ENCODE data around the gene ETV6.

ETV6 gene

GRCh38 chr12:11715621-11716020 is 66.1 kb downstream of the ETV6 start:
- Histone ChIP-seq H3K4me3 (ENCODE audit: extremely low read depth, insufficient read depth, low read length, poor library complexity, severe bottlenecking) (no peak overlapping the region), H3K27ac (ENCODE audit: low read depth, low read length, severe bottlenecking) (no peak overlapping the region), H3K9me3 (ENCODE audit: control insufficient read depth, low read length) (no peaks in the 10 kb centered on the region), H3K4me1 (ENCODE audit: control insufficient read depth, insufficient read depth, low read length, poor library complexity, severe bottlenecking) (peaks cover 43% of the 10 kb centered on the region), H3K36me3 (ENCODE audit: control insufficient read depth, insufficient read depth, low read length) (peaks cover 23% of the 10 kb centered on the region)
- 96 to 100% methylated on average over 1 to 4 of the region's 4 CpGs for WGBS, 2 experiments (ENCODE audit: insufficient coverage in 2 of 2)

GRCh38 chr12:11716794-11717518 is 67.5 kb downstream of the ETV6 start:
- H3K4me1 ChIP-seq (ENCODE audit: control insufficient read depth, insufficient read depth, low read length, poor library complexity, severe bottlenecking), result peaks cover 42% of the 10 kb centered on the region
- 94% methylated on average over 7 to 8 of the region's 8 CpGs for WGBS, 2 experiments (ENCODE audit: insufficient coverage in 2 of 2)
- H3K9me3 ChIP-seq (ENCODE audit: control insufficient read depth, low read length), result no peaks in the 10 kb centered on the region
- H3K4me3 ChIP-seq (ENCODE audit: extremely low read depth, insufficient read depth, low read length, poor library complexity, severe bottlenecking), result no peak overlapping the region
- H3K36me3 ChIP-seq (ENCODE audit: control insufficient read depth, insufficient read depth, low read length), result peaks cover 29% of the 10 kb centered on the region
- peak overlapping the region; percentile 92 for H3K27ac ChIP-seq (ENCODE audit: low read depth, low read length, severe bottlenecking)

GRCh38 chr12:11717519-11717961 is 68.1 kb downstream of the ETV6 start:
- WGBS, 2 experiments (ENCODE audit: insufficient coverage in 2 of 2), result 90 to 94% methylated on average over 3 to 5 of the region's 8 CpGs
- peak overlapping the region; percentile 92 for H3K27ac ChIP-seq (ENCODE audit: low read depth, low read length, severe bottlenecking)
- H3K36me3 ChIP-seq (ENCODE audit: control insufficient read depth, insufficient read depth, low read length), result peaks cover 26% of the 10 kb centered on the region
- no peak overlapping the region for H3K4me3 ChIP-seq (ENCODE audit: extremely low read depth, insufficient read depth, low read length, poor library complexity, severe bottlenecking)
- H3K4me1 ChIP-seq (ENCODE audit: control insufficient read depth, insufficient read depth, low read length, poor library complexity, severe bottlenecking), result peaks cover 42% of the 10 kb centered on the region
- H3K9me3 ChIP-seq (ENCODE audit: control insufficient read depth, low read length), result no peaks in the 10 kb centered on the region

DNA sequence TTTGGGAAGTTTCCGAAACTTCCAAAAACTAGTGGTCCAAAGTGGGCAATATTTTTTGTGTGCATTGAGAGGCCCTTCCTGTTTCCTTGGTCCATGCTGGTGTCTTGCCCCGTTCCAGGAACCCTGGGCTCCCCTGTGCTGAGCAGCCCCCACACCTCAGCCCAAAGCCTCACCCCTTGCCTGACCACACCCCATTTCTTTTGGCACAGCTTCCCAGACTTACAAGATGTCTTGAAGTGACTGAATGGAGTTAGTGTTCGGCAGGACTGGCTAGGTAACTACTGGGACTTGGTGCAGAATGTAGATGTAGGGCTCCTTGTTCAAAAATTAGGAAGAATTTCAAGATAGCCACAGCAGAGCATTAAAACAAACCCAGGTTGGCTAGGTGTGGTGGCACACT is 68.6 kb downstream of the ETV6 start:
- peaks cover 24% of the 10 kb centered on the region for H3K36me3 ChIP-seq (ENCODE audit: control insufficient read depth, insufficient read depth, low read length)
- H3K27ac ChIP-seq (ENCODE audit: low read depth, low read length, severe bottlenecking), result peak overlapping the region; percentile 92
- WGBS, 2 experiments (ENCODE audit: insufficient coverage in 2 of 2), result 100% methylated on average over 1 to 2 of the region's 3 CpGs
- H3K9me3 ChIP-seq (ENCODE audit: control insufficient read depth, low read length), result no peaks in the 10 kb centered on the region
- peaks cover 42% of the 10 kb centered on the region for H3K4me1 ChIP-seq (ENCODE audit: control insufficient read depth, insufficient read depth, low read length, poor library complexity, severe bottlenecking)
- H3K4me3 ChIP-seq (ENCODE audit: extremely low read depth, insufficient read depth, low read length, poor library complexity, severe bottlenecking), result no peak overlapping the region

DNA sequence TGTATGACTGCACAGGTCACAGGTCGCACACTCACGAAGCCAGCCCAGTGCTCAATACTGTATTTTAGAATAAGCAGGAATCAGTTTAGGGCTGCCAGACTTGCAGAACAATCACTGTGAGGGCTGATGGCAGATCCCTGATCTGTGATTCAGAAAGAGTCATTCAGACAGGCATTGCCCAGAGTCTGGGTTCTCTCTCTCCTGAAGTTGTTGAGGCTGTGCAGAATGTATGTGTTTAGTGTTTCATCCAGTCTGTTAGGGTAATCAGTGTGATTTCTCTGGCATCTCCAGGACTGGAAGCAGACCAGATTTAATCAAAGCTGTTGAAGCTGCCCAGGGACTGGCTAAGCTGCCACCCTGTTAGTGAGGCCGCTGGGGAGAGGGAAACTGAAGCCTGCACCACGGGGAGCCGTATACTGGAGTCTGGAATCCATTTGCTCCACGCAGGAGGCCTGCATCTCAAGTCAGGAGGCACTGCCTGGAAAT is 69.3 kb downstream of the ETV6 start:
- 46 to 60% methylated on average over 5 to 6 of the region's 6 CpGs for WGBS, 2 experiments (ENCODE audit: insufficient coverage in 2 of 2)
- H3K4me3 ChIP-seq (ENCODE audit: extremely low read depth, insufficient read depth, low read length, poor library complexity, severe bottlenecking), result no peak overlapping the region
- H3K36me3 ChIP-seq (ENCODE audit: control insufficient read depth, insufficient read depth, low read length), result peaks cover 25% of the 10 kb centered on the region
- H3K27ac ChIP-seq (ENCODE audit: low read depth, low read length, severe bottlenecking), result peak overlapping the region; percentile 92
- H3K4me1 ChIP-seq (ENCODE audit: control insufficient read depth, insufficient read depth, low read length, poor library complexity, severe bottlenecking), result peaks cover 42% of the 10 kb centered on the region
- H3K9me3 ChIP-seq (ENCODE audit: control insufficient read depth, low read length), result no peaks in the 10 kb centered on the region

DNA sequence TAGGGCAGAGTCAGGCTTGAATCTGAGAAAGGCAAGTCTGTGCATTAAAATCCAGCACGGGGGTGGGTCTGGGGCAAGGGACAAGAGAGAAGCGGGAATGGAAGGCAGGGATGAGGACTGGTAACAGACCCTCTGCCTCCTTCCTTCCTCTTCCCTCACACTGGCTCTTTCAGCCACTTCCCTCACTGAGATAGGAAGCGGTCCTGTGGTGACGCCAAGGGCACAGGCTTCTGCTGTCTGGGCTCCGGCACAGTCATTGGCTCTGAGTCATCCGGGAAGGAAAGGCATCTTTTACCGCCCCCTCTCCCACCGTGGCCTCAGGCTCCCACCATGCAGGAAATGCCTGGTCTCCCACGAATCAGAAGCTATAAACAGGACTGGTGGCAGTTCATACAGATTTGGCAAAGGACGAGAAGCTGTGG is 70.2 kb downstream of the ETV6 start:
- H3K36me3 ChIP-seq (ENCODE audit: control insufficient read depth, insufficient read depth, low read length), result peaks cover 25% of the 10 kb centered on the region
- no peaks in the 10 kb centered on the region for H3K9me3 ChIP-seq (ENCODE audit: control insufficient read depth, low read length)
- WGBS, 2 experiments (ENCODE audit: insufficient coverage in 2 of 2), result 10 to 45% methylated on average over 5 to 7 of the region's 10 CpGs
- peak overlapping the region; percentile 92 for H3K27ac ChIP-seq (ENCODE audit: low read depth, low read length, severe bottlenecking)
- no peak overlapping the region for H3K4me3 ChIP-seq (ENCODE audit: extremely low read depth, insufficient read depth, low read length, poor library complexity, severe bottlenecking)
- peaks cover 48% of the 10 kb centered on the region for H3K4me1 ChIP-seq (ENCODE audit: control insufficient read depth, insufficient read depth, low read length, poor library complexity, severe bottlenecking)

GRCh38 chr12:11722071-11722470 is 72.6 kb downstream of the ETV6 start:
- WGBS, 2 experiments (ENCODE audit: insufficient coverage in 2 of 2), result 82% methylated on average over 2 of the region's 2 CpGs; no CpG with 5 or more reads in 1 of the 2 experiments
- H3K4me1 ChIP-seq (ENCODE audit: control insufficient read depth, insufficient read depth, low read length, poor library complexity, severe bottlenecking), result peaks cover 48% of the 10 kb centered on the region
- no peaks in the 10 kb centered on the region for H3K9me3 ChIP-seq (ENCODE audit: control insufficient read depth, low read length)
- no peak overlapping the region for H3K27ac ChIP-seq (ENCODE audit: low read depth, low read length, severe bottlenecking)
- H3K36me3 ChIP-seq (ENCODE audit: control insufficient read depth, insufficient read depth, low read length), result peaks cover 23% of the 10 kb centered on the region
- no peak overlapping the region for H3K4me3 ChIP-seq (ENCODE audit: extremely low read depth, insufficient read depth, low read length, poor library complexity, severe bottlenecking)

- Histone ChIP-seq H3K4me1 (ENCODE audit: control insufficient read depth, insufficient read depth, low read length, poor library complexity, severe bottlenecking) (peaks cover 42% of the 10 kb centered on the region), H3K27ac (ENCODE audit: low read depth, low read length, severe bottlenecking) (no peak overlapping the region), H3K36me3 (ENCODE audit: control insufficient read depth, insufficient read depth, low read length) (peaks cover 26% of the 10 kb centered on the region), H3K4me3 (ENCODE audit: extremely low read depth, insufficient read depth, low read length, poor library complexity, severe bottlenecking) (no peak overlapping the region), H3K9me3 (ENCODE audit: control insufficient read depth, low read length) (no peaks in the 10 kb centered on the region)
- WGBS, 2 experiments (ENCODE audit: insufficient coverage in 2 of 2), result 91 to 93% methylated on average over 5 to 6 of the region's 8 CpGs
Observed at GRCh38 chr12:11722578-11723138, 73.2 kb downstream of the ETV6 start.

GRCh38 chr12:11723993-11724392 is 74.5 kb downstream of the ETV6 start:
- Histone ChIP-seq H3K27ac (ENCODE audit: low read depth, low read length, severe bottlenecking) (no peak overlapping the region), H3K9me3 (ENCODE audit: control insufficient read depth, low read length) (no peaks in the 10 kb centered on the region), H3K4me1 (ENCODE audit: control insufficient read depth, insufficient read depth, low read length, poor library complexity, severe bottlenecking) (peaks cover 34% of the 10 kb centered on the region), H3K4me3 (ENCODE audit: extremely low read depth, insufficient read depth, low read length, poor library complexity, severe bottlenecking) (no peak overlapping the region), H3K36me3 (ENCODE audit: control insufficient read depth, insufficient read depth, low read length) (peaks cover 26% of the 10 kb centered on the region)
- 87 to 95% methylated on average over 3 to 6 of the region's 6 CpGs for WGBS, 2 experiments (ENCODE audit: insufficient coverage in 2 of 2)

- H3K36me3 ChIP-seq (ENCODE audit: control insufficient read depth, insufficient read depth, low read length), result peaks cover 26% of the 10 kb centered on the region
- no peak overlapping the region for H3K4me3 ChIP-seq (ENCODE audit: extremely low read depth, insufficient read depth, low read length, poor library complexity, severe bottlenecking)
- H3K9me3 ChIP-seq (ENCODE audit: control insufficient read depth, low read length), result no peaks in the 10 kb centered on the region
- no peak overlapping the region for H3K27ac ChIP-seq (ENCODE audit: low read depth, low read length, severe bottlenecking)
- peaks cover 26% of the 10 kb centered on the region for H3K4me1 ChIP-seq (ENCODE audit: control insufficient read depth, insufficient read depth, low read length, poor library complexity, severe bottlenecking)
- WGBS, 2 experiments (ENCODE audit: insufficient coverage in 2 of 2), result 95 to 100% methylated on average over 3 to 7 of the region's 7 CpGs
Observed at GRCh38 chr12:11724888-11725311, 75.4 kb downstream of the ETV6 start.

DNA sequence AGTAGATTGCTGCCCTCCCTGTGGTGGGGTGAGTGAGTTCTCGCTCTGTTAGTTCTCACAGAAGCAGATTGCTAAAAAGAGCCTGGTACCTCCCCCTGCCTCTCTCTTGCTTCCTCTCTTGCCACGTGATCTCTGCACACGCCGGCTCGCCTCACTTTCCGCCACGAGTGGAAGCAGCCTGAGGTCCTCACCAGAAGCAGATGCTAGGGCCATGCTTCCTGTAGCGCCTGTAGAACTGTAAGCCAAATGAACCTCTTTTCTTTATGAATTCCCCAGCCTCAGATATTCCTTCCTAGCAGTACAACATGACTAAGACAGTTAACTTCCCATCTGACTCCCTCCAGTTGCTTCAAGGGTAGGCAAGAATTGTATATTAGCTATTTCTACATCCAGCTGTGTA is 76.2 kb downstream of the ETV6 start:
- Histone ChIP-seq H3K27ac (ENCODE audit: low read depth, low read length, severe bottlenecking) (no peak overlapping the region), H3K36me3 (ENCODE audit: control insufficient read depth, insufficient read depth, low read length) (peaks cover 26% of the 10 kb centered on the region), H3K4me1 (ENCODE audit: control insufficient read depth, insufficient read depth, low read length, poor library complexity, severe bottlenecking) (peaks cover 26% of the 10 kb centered on the region), H3K9me3 (ENCODE audit: control insufficient read depth, low read length) (no peaks in the 10 kb centered on the region), H3K4me3 (ENCODE audit: extremely low read depth, insufficient read depth, low read length, poor library complexity, severe bottlenecking) (no peak overlapping the region)
- 93 to 95% methylated on average over 7 to 8 of the region's 8 CpGs for WGBS, 2 experiments (ENCODE audit: insufficient coverage in 2 of 2)

Measured in mesodermal cell (in vitro differentiated cells).